Astrocyte of the cerebellum (primary cell): ENCODE results near the gene UGT1A8.
"Not testable (repeated sequence)": the region's sequence is repeated elsewhere in the genome, so short reads cannot be mapped to it uniquely, and the experiment has no call there.

Source experiments
- DNase-seq: peaks from one replicate; pipeline ENCODE4 v3.0.0-alpha.2; 2011; ENCODE audit warnings: low read depth
- H3K4me3 ChIP-seq: 2 replicates; pipeline ENCODE4 v1.5.1; 2011; ENCODE audit warnings: mild to moderate bottlenecking, low read depth, low read length, moderate library complexity
- CTCF ChIP-seq: IDR thresholded peaks from 2 replicates; pipeline ENCODE4 v1.5.1; 2012; ENCODE audit warnings: low read length, low read depth, moderate library complexity, mild to moderate bottlenecking; ENCODE audit errors: missing control alignments
- in situ Hi-C: cut with HindIII; loops from 2 replicates; pipeline ENCODE4 v1.10.0; 2017; ENCODE audit warnings: low sequenced_read_pairs

The UGT1A8 gene

DNA sequence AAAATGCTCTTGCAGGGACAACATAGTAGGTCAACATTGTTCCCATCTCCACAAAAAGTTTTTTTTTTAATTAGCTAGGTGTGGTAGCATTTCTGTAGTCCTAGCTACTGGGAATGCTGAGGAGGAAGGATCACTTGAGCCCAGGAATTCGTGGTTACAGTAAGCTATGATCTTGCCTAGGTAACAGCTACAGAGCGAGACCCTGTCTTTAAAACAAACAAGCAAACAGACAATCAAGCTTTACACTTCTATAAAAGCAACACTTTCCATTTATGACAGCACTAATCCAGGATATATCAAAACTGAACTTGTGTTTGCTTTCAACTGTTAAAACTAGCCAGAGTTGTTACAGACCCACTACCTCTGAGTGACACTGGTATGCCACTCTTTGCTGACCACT is 123.4 kb downstream of the UGT1A8 start:
- no peak for TF ChIP-seq CTCF
- no peak for DNase-seq
- no peak overlapping the region for H3K4me3 ChIP-seq
- in situ Hi-C loops: no loop called here

DNA sequence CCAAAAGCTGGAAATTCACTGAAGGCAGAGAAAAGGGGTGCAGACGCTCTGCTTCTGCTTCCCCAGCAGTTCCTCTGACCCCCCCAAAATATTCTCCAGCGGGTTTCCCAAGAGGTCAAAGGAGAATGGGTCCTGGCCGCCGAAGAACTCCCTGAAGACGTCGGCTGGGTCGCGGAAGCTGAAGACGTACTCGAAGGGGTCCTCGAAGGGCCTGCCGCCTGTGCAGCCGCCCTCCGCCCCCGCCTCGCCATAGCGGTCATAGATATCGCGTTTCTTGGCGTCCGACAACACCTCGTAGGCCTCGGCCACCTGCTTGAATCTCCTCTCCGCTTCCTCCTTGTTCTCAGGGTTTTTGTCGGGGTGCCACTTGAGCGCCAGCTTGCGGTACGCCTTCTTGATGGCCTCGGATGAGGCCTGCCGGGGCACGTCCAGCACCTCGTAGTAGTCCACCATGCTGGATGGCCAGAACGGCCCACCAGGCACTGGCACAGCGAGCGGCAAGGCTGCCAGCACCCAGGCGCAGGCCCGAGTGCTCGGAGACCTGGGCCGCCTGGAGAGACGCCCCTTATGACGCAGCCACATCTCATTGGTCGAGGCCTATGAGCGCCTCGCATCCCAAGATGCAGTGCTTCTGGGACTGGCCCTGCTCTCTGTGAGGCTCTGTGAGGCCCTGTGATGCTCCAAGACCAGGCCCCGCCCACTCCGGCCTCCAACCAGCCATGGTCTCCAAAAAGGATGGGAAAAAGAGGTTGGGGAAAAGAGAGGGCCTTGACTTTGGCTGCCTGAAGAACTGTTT is 126.2 kb downstream of the UGT1A8 start:
- DNase-seq: no peak
- in situ Hi-C loops: no loop called here
- H3K4me3 ChIP-seq: no peak overlapping the region
- no peak for TF ChIP-seq CTCF

GRCh38 chr2:233745073-233745755 is 127.8 kb downstream of the UGT1A8 start:
- DNase-seq: no peak
- no peak overlapping the region for H3K4me3 ChIP-seq
- TF ChIP-seq CTCF: no peak
- in situ Hi-C loops: no loop called here

GRCh38 chr2:233745838-233746237 is 128.4 kb downstream of the UGT1A8 start:
- H3K4me3 ChIP-seq, in situ Hi-C loops, DNase-seq: not testable (repeated sequence)

- TF ChIP-seq CTCF: no peak
- H3K4me3 ChIP-seq: no peak overlapping the region
- in situ Hi-C loops: no loop called here
- DNase-seq: no peak
Observed at GRCh38 chr2:233746475-233747282, 129.2 kb downstream of the UGT1A8 start.

DNA sequence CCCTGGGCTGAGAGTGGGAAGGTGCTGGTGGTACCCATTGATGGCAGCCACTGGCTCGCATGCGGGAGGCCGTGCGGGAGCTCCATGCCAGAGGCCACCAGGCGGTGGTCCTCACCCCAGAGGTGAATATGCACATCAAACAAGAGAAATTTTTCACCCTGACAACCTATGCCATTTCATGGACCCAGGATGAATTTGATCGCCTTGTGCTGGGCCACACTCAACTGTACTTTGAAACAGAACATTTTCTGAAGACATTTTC is 129.8 kb downstream of the UGT1A8 start:
- no peak overlapping the region for H3K4me3 ChIP-seq
- no peak for TF ChIP-seq CTCF
- in situ Hi-C loops: no loop called here
- no peak for DNase-seq

GRCh38 chr2:233750689-233751088 is 133.3 kb downstream of the UGT1A8 start:
- DNase-seq, in situ Hi-C loops, H3K4me3 ChIP-seq: not testable (repeated sequence)

GRCh38 chr2:233751212-233752009 is 134.0 kb downstream of the UGT1A8 start:
- in situ Hi-C loops, H3K4me3 ChIP-seq, DNase-seq: not testable (repeated sequence)
